GM12892 (cell line): ENCODE measurements around the gene UBE2F.
"Not testable (repeated sequence)": the region's sequence is repeated elsewhere in the genome, so short reads cannot be mapped to it uniquely, and the experiment has no call there.

ENCODE experiments used
- DNase-seq: peaks from one replicate; pipeline ENCODE4 v3.0.0; 2011; ENCODE audit not compliant: insufficient read length
- FAIRE-seq: peaks from 2 replicates; lab custom pipeline; 2011; peaks lifted over from hg19 to GRCh38; lab: Jason Lieb, UNC
- POLR2A ChIP-seq: IDR thresholded peaks from 2 replicates; pipeline ENCODE4 v1.6.1; 2011; ENCODE audit warnings: low read depth, low read length, control low read depth
- POLR2AphosphoS5 ChIP-seq: IDR thresholded peaks from 2 replicates; pipeline ENCODE4 v1.6.1; 2011; ENCODE audit warnings: low read depth, low read length, control low read depth
- TAF1 ChIP-seq: IDR thresholded peaks from 2 replicates; pipeline ENCODE4 v1.6.1; 2011; ENCODE audit warnings: low read depth, mild to moderate bottlenecking, control low read depth, low read length, borderline replicate concordance

Gene UBE2F

GRCh38 chr2:237971661-237972060 lies 4.8 kb downstream of the UBE2F start:
- DNase-seq (no peak), FAIRE-seq (no peak)
- TF ChIP-seq POLR2AphosphoS5 (no peak), POLR2A (no peak), TAF1 (no peak)

DNA sequence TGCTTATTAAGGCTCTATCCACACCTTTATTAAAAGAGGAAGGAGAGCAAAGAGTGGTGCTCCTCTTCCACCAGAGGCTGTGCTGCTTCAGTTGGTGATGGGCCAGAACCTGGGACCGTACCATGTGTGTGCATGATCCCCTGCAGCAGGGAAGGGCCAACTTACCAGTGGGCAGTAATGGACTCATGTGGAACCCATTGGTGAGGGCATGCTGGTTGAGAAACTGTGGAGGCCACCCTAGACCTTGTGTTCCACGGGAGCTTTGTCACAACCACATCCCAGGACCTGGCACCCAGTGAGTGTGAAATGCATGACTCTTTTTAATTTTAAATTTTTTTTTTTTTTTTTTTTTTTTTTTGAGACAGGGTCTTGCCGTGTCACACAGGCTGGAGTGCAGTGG lies 5.4 kb downstream of the UBE2F start:
- FAIRE-seq (no peak), DNase-seq (no peak)
- TF ChIP-seq POLR2A, result no peak
- TF ChIP-seq POLR2AphosphoS5, result no peak
- no peak for TF ChIP-seq TAF1

GRCh38 chr2:237972936-237973335 lies 6.1 kb downstream of the UBE2F start:
- TF ChIP-seq POLR2A (no peak), TAF1 (no peak), POLR2AphosphoS5 (no peak)
- no peak for FAIRE-seq
- no peak for DNase-seq

DNA sequence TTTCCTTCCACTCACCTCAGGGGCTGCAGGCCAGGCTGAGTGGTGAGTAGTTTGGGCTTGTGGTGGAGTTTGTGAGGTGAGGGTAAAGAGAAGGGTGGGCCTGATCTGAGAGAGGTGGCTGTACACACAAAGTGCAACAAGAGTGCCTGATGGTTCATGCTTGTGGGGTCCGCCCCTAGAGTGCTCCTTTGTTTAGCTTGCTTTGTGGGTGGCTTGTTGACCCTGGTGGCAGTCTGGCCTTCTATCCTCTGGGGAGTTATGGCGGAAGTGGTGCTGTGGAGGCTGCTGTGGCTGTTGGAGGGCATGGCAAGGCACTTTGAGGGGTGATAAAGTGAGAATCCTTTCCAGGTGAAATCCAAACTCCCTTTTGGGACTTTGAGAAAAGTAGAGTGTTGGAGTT lies 10.6 kb downstream of the UBE2F start:
- DNase-seq, result no peak
- TF ChIP-seq TAF1 (no peak), POLR2AphosphoS5 (no peak), POLR2A (no peak)
- no peak for FAIRE-seq

DNA sequence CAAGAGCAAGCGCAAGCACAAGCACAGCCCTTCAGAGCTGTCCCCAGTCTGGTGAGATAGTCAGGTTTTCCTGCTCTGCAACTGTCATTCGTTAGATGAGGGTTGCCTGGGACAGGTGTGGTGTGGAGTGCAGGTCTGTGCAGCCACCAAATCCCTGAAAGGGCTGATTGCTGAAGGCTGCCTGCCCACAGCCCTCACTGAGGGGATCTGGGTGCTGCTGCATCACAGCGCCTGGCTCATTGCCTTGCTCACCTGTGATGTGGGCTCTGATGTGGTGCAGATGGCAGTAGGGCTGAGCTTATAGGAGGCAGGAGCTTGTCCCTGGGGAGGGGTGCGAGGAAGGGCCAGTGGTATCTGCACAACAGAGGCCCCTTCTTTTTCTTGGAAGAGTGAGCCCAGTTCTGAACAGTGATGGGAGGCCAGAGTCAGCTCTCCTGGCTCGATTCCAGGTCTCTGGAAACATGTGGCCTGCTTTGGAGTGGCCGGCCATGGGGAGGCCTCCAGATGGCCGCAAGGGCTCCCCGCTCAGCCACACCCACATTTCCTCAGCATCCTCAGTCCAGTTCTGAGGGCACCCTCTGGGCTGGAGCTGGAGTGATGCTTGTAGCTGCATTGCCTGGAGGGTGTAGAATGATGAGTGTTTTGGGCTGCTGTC lies 11.4 kb downstream of the UBE2F start:
- TF ChIP-seq TAF1 (no peak), POLR2A (no peak), POLR2AphosphoS5 (no peak)
- no peak for DNase-seq
- no peak for FAIRE-seq

DNA sequence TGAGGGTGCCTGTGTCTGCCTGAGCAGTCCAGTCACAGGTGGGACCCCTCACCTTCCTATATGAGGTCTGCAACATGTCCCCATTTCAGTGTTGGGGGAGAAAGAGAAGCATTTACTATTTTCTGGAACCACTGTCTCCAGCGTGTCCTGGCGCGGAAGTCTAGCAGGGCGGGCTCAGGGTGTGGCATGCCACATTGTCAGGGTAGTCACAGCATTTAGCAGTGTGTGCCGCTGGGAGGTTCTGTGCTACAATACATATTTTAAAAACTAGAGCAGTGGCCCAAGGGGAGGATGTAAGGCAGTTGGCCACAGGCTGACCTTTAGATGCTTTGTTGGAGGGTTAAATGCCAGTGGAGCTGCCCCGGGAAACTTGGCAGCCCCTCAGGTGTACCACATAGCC lies 12.5 kb downstream of the UBE2F start:
- no peak for FAIRE-seq
- TF ChIP-seq POLR2A (no peak), POLR2AphosphoS5 (no peak), TAF1 (no peak)
- DNase-seq, result no peak

- DNase-seq (no peak), FAIRE-seq (no peak)
- TF ChIP-seq POLR2AphosphoS5, result no peak
- no peak for TF ChIP-seq POLR2A
- no peak for TF ChIP-seq TAF1
Measured at GRCh38 chr2:237980087-237980486, 13.3 kb downstream of the UBE2F start.

DNA sequence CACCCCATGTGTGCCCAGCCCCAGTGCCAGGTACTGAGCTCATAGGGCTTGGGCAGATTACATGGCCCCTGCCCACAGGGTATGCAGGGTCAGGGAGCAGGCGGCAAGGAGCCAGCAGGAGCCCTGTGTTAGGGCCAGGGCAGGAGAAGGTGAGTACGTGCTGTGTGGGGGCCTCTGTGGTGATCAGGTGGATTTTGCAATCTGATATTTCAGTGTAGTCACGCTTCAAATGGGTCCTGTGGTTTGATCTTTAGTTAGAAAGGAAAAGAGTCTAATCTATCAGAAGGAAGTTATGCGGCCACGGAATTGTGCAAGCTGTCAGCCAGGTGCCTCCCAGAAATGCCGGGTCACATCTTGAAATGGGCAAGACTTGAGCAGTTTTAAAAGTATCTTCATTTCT lies 13.9 kb downstream of the UBE2F start:
- FAIRE-seq, result no peak

DNA sequence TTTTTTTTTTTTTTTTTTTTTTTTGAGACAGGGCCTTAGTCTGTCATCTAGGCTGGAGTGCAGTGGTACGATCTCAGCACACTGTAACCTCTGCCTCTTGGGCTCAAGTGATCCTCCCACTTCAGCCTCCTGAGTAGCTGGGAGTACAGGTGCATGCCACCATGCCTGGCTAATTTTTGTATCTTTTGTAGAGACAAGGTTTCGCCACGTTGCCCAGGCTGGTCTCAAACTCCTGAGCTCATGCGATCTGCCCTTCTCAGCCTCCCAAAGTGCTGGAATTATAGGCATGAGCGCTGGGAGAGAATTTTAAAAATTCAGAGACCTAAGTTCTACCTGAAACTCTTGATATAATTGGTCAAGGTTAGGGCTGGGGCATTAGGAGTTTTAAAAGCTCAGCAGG lies 14.8 kb downstream of the UBE2F start:
- not testable (repeated sequence) for DNase-seq, FAIRE-seq

More for the DNA sequence above, 13.9 kb downstream of the UBE2F start:
- no peak for DNase-seq
- TF ChIP-seq TAF1 (no peak), POLR2A (no peak), POLR2AphosphoS5 (no peak)

DNA sequence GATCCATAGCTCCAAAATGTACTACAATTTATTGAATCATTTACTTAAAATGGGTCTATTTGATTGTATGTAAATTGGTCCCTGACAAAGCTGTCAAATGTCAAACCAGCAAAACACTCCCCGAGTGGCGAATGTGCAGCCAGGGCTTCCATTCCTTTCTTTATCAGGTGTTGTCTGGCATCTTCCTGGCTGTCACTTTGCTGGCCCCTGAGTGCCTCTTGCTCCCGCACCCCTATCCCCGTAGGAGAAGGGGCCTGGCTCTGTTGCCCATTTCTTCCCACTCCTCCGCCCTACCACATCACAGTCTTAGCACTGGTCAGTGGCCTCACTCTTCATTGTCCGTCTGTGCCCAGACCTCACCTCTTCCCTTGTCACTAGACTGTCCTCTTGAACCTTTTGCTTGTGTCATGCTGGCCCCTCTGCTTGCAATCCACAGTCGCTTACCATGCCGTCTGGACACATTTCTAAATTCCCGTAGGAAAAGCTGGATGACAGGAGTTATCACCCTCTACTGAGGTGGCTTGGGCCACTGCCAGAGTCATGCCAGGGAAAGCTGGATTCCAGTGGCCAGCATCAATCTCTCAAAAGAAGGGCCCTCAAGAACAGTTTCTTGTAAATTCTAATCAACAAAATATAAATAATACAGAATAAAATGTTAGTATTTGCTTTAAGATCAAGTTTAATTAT lies 15.4 kb downstream of the UBE2F start:
- FAIRE-seq (no peak), DNase-seq (no peak)
- TF ChIP-seq TAF1 (no peak), POLR2A (no peak), POLR2AphosphoS5 (no peak)

- no peak for FAIRE-seq
- no peak for DNase-seq
- TF ChIP-seq TAF1, result no peak
- TF ChIP-seq POLR2A, result no peak
- TF ChIP-seq POLR2AphosphoS5, result no peak
Measured at GRCh38 chr2:237983922-237984321, 17.1 kb downstream of the UBE2F start.

- FAIRE-seq, result no peak
- TF ChIP-seq TAF1 (no peak), POLR2AphosphoS5 (no peak), POLR2A (no peak)
- no peak for DNase-seq
Measured at GRCh38 chr2:237987268-237987667, 20.5 kb downstream of the UBE2F start.

DNA sequence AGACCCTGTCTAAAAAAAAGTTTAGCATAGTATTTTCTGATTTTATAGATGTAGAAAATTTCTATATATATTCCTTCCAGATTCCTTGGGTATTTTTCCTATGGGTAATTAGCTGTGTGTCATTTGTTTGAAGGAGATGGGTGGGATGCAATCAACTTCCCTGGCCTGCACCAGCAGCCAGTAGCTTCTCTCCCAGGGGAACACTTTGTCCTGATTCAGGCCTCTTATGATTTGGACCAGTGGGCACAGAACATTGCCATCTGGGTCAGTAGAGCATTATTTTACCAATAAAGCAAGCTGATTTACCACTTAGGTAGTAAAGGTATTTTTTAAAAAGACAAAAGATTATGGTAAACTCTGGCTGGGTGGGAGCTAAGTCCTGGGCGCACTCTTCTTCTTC lies 26.9 kb downstream of the UBE2F start:
- FAIRE-seq (no peak), DNase-seq (no peak)
- TF ChIP-seq TAF1 (no peak), POLR2A (no peak)
